GM06990 (cell line): ENCODE measurements around the gene SAP30.

ENCODE experiments used
- DNase-seq: peaks from one replicate; pipeline ENCODE4 v3.0.0-alpha.2; 2011; ENCODE audit not compliant: insufficient read length; ENCODE audit errors: extremely low read depth
- H3K27me3 ChIP-seq: replicated peaks from 2 replicates; pipeline ENCODE4 v1.6.0; 2011; ENCODE audit warnings: low read length; ENCODE audit not compliant: control insufficient read depth, insufficient read depth
- H3K36me3 ChIP-seq: 2 replicates; pipeline ENCODE4 v1.5.1; 2011; ENCODE audit warnings: low read length; ENCODE audit not compliant: control insufficient read depth, insufficient read depth
- H3K4me3 ChIP-seq: replicated peaks from 2 replicates; pipeline ENCODE4 v1.5.1; 2011; ENCODE audit warnings: low read depth, mild to moderate bottlenecking, control low read depth, low read length
- CTCF ChIP-seq: IDR thresholded peaks from 2 replicates; pipeline ENCODE4 v1.5.1; 2011; ENCODE audit warnings: low read length, control low read depth, mild to moderate bottlenecking, inconsistent platforms; ENCODE audit not compliant: insufficient read depth, poor library complexity, severe bottlenecking

The SAP30 gene

GRCh38 chr4:173386751-173387150 is 16.0 kb downstream of the SAP30 start:
- Histone ChIP-seq H3K36me3 (no peaks in the 10 kb centered on the region), H3K4me3 (no peak overlapping the region), H3K27me3 (no peaks in the 10 kb centered on the region)
- no peak for TF ChIP-seq CTCF
- DNase-seq = no peak

GRCh38 chr4:173391701-173392100 is 20.9 kb downstream of the SAP30 start:
- Histone ChIP-seq H3K36me3 (no peaks in the 10 kb centered on the region), H3K27me3 (no peaks in the 10 kb centered on the region), H3K4me3 (no peak overlapping the region)
- no peak for TF ChIP-seq CTCF
- DNase-seq = no peak

GRCh38 chr4:173397604-173398003 is 26.9 kb downstream of the SAP30 start:
- Histone ChIP-seq H3K36me3 (no peaks in the 10 kb centered on the region), H3K4me3 (no peak overlapping the region), H3K27me3 (no peaks in the 10 kb centered on the region)
- TF ChIP-seq CTCF = no peak
- DNase-seq = no peak

- H3K4me3 ChIP-seq = no peak overlapping the region
- H3K36me3 ChIP-seq = no peaks in the 10 kb centered on the region
- TF ChIP-seq CTCF = no peak
- DNase-seq = no peak
- H3K27me3 ChIP-seq = no peaks in the 10 kb centered on the region
These were observed 27.5 kb downstream of the SAP30 start for GRCh38 chr4:173398220-173398619.

GRCh38 chr4:173398779-173399415 is 28.1 kb downstream of the SAP30 start, which contains the start of gene SCRG1:
Gene SCRG1, minus strand, starts transcription at chr4:173399116. Its CDS starts 7,702 bp downstream, at chr4:173391414.
- H3K36me3 ChIP-seq = no peaks in the 10 kb centered on the region
- DNase-seq = no peak
- no peak within 1 kb of the TSS for H3K4me3 ChIP-seq
- no peak for TF ChIP-seq CTCF
- no peaks in the 10 kb centered on the region for H3K27me3 ChIP-seq

- H3K27me3 ChIP-seq = no peaks in the 10 kb centered on the region
- TF ChIP-seq CTCF = no peak
- no peaks in the 10 kb centered on the region for H3K36me3 ChIP-seq
- no peak for DNase-seq
- H3K4me3 ChIP-seq = no peak overlapping the region
These were observed 30.3 kb downstream of the SAP30 start for GRCh38 chr4:173401063-173401462.
